SH-SY5Y (cell line): ENCODE measurements around the gene KIF19.

Experiments
- GATA2 ChIP-seq: IDR thresholded peaks from 2 replicates; pipeline ENCODE4 v1.6.1; 2011; ENCODE audit warnings: mild to moderate bottlenecking, low read depth, low read length
- GATA3 ChIP-seq: IDR thresholded peaks from 2 replicates; pipeline ENCODE4 v1.6.1; 2011; ENCODE audit warnings: low read depth, mild to moderate bottlenecking, low read length, moderate library complexity

DNA sequence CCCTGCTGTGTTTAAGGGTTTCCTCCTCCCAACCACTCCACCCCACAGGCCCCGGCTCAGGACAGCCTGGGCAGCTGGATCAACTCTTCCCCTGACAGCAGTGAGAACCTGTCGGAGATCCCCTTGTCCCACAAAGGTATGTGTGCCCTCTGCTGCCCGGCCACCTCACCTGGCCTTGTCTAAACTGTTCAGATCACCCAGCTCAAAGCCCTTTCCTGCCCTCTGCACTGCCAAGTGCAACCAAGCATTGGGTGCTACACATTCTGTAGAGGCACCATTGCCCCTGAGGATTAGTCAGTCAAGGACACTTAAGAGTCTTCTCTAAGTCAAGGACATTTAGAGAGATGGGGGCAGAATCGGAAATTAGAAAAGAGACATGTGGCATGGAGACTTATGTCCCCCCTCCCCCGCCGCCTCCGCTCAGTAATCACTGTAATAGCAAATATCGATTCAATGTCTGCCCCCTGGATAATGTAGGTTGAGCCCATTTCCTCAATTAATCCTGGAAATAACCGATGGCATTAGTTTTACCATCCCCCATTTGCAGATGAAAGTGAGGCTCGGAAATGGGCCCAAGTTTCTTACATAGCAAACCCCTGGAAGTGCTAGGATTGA, 27.5 kb downstream of the KIF19 start:
- TF ChIP-seq GATA3 (no peak), GATA2 (no peak)
